Left lung (tissue), 10 donors: Measurements from ENCODE around the gene TMC3. TPM values are rescaled to one million over a fixed set of nuclear protein-coding genes. Genes with fewer than 3 reads are reported as not detected.

ENCODE experiments used
- ATAC-seq: fragments of 200-7000 bp; cut with Tn5 transposase; one replicate; pipeline ENCODE4 v1.9.1; 2020; ENCODE audit warnings: moderate library complexity
- DNase-seq, 4 donors: peaks; one replicate each; pipeline ENCODE4 v3.0.0-alpha.2; 2013 to 2020
- H3K27ac ChIP-seq, 2 donors: fragments of 200-600 bp; sonication (generic) in 1 of 2; one replicate each; pipeline versions ENCODE4 v1.5.0 to v1.8.0; 2020 to 2021
- H3K27me3 ChIP-seq, 2 donors: fragments of 200-600 bp; sonication (generic) in 1 of 2; one replicate each; pipeline versions ENCODE4 v1.5.0 to v1.8.0; 2020 to 2021
- H3K36me3 ChIP-seq, 2 donors: fragments of 200-600 bp; sonication (generic) in 1 of 2; one replicate each; pipeline versions ENCODE4 v1.5.0 to v1.8.0; 2020 to 2021
- H3K4me1 ChIP-seq, 2 donors: fragments of 200-600 bp; one replicate each; pipeline ENCODE4 v1.8.0; 2021
- H3K4me3 ChIP-seq, 2 donors: fragments of 200-600 bp; sonication (generic) in 1 of 2; one replicate each; pipeline versions ENCODE4 v1.5.0 to v1.8.0; 2020 to 2021; ENCODE audit warnings: mild to moderate bottlenecking in 1 of 2
- H3K9me3 ChIP-seq, 2 donors: fragments of 200-600 bp; sonication (generic) in 1 of 2; one replicate each; pipeline versions ENCODE4 v1.5.0 to v1.8.0; 2020 to 2021
- CTCF ChIP-seq, 2 donors: fragments of 200-600 bp; sonication (generic) in 1 of 2; IDR thresholded peaks; one replicate each; pipeline versions ENCODE4 v1.5.0 to v1.8.0; 2021; ENCODE audit warnings: antibody characterized with exemption in 2 of 2
- intact Hi-C, 2 donors: fragments of 100-400 bp; cut with DNase I; formaldehyde crosslinking; loops; one replicate each; pipeline versions ENCODE4 v1.11.2 to v1.14.2; 2022
- polyA plus RNA-seq, 6 donors: library from polyadenylated mRNA; unstranded; fragments of 120-200 nt; gene quantifications; one replicate each; pipeline ENCODE4 v1.2.1, GENCODE V29; 2013; ENCODE audit not compliant: insufficient read length in 6 of 6
- total RNA-seq, 2 donors: library from RNA; stranded (reverse); fragmentation: NEBNext Ultra II Directional; extraction: Animal tissue kit (Norgen Biotek cat#: 25700); gene quantifications; one replicate each; pipeline ENCODE4 v1.2.1, GENCODE V29; 2021
- donor health status: DM: no; HTN: yes; CAD: no.
- donor health status: DM: no; HTN: no; CAD: no.

The TMC3 gene
- total and polyA plus RNA-seq, 8 donors, result 0.14 to 0.31 (median 0.25) TPM; not detected in 2

GRCh38 chr15:81326466-81327212 lies 47.4 kb downstream of the TMC3 start:
- Histone ChIP-seq H3K4me1 (peaks cover 10 to 33% of the 10 kb centered on the region in 2 donors), H3K27me3 (no peaks in the 10 kb centered on the region), H3K9me3 (no peaks in the 10 kb centered on the region), H3K27ac (peak overlapping the region in 1 of 2 donors; percentile 1), H3K4me3 (no peak overlapping the region), H3K36me3 (no peaks in the 10 kb centered on the region)
- no peak for TF ChIP-seq CTCF (IDR thresholded peaks at IDR 0.05)
- DNase-seq (no peak), ATAC-seq (no peak)
- intact Hi-C loops, result no loop called here

GRCh38 chr15:81323944-81324881 lies 49.8 kb downstream of the TMC3 start, which contains the start of gene STARD5:
TSS of gene STARD5 (minus strand) at chr15:81324141. CDS start at chr15:81324099, 42 bp downstream.
- Histone ChIP-seq H3K27ac (peak within 1 kb of the TSS; percentile 52 to 68), H3K36me3 (peaks cover 0 to 5% of the 10 kb centered on the region in 2 donors), H3K4me1 (peaks cover 10 to 33% of the 10 kb centered on the region in 2 donors), H3K4me3 (peak within 1 kb of the TSS; percentile 72 to 84), H3K9me3 (no peaks in the 10 kb centered on the region), H3K27me3 (no peaks in the 10 kb centered on the region)
- ATAC-seq (peak; percentile 100), DNase-seq (peak; percentile 97 to 100 (median 100))
- TF ChIP-seq CTCF (IDR thresholded peaks at IDR 0.05), result no peak
- intact Hi-C loops, result no loop called here

- peak overlapping the region; percentile 52 to 68 for H3K27ac ChIP-seq
- H3K4me1 ChIP-seq, result peaks cover 10 to 33% of the 10 kb centered on the region in 2 donors
- no peak for DNase-seq
- peak; percentile 9 for ATAC-seq
- no peaks in the 10 kb centered on the region for H3K27me3 ChIP-seq
- peaks cover 0 to 12% of the 10 kb centered on the region in 2 donors for H3K36me3 ChIP-seq
- no peak for TF ChIP-seq CTCF (IDR thresholded peaks at IDR 0.05)
- H3K9me3 ChIP-seq, result no peaks in the 10 kb centered on the region
- intact Hi-C loops, result no loop called here
- H3K4me3 ChIP-seq, result peak overlapping the region; percentile 72 to 84
Measured at GRCh38 chr15:81323559-81323943, 50.5 kb downstream of the TMC3 start.

GRCh38 chr15:81322676-81323253 lies 51.2 kb downstream of the TMC3 start:
- no peak for TF ChIP-seq CTCF (IDR thresholded peaks at IDR 0.05)
- Histone ChIP-seq H3K4me3 (peak overlapping the region in 1 of 2 donors; percentile 72), H3K36me3 (peaks cover 0 to 20% of the 10 kb centered on the region in 2 donors), H3K27ac (no peak overlapping the region), H3K4me1 (peaks cover 10 to 33% of the 10 kb centered on the region in 2 donors), H3K27me3 (no peaks in the 10 kb centered on the region), H3K9me3 (no peaks in the 10 kb centered on the region)
- ATAC-seq (no peak), DNase-seq (no peak)
- intact Hi-C loops, result no loop called here
